HepG2 (cell line): Measurements from ENCODE around the gene TSPAN15. TPM values are rescaled to one million over a fixed set of nuclear protein-coding genes. Genes with fewer than 3 reads are reported as not detected.
A peak's percentile ranks its signal among the peaks of the same experiment; 100 is the strongest.

Experiments used
- CHD4 ChIP-seq: fragments of 200-600 bp; sonication (generic); IDR thresholded peaks from 2 replicates; pipeline ENCODE4 v1.7.0; 2017; ENCODE audit warnings: mild to moderate bottlenecking, low read length, borderline replicate concordance
- ETV5 ChIP-seq: IDR thresholded peaks from 2 replicates; pipeline ENCODE4 v1.6.1; 2018; ENCODE audit warnings: missing biosample characterization, missing genetic modification reagents, inconsistent platforms, borderline replicate concordance
- ETV6 ChIP-seq: sonication (generic); formaldehyde crosslinking; conservative IDR thresholded peaks from 2 replicates; pipeline ENCODE4 v1.4.0; 2020; ENCODE audit warnings: missing genetic modification reagents
- EZH2 ChIP-seq: conservative IDR thresholded peaks from 2 replicates; pipeline ENCODE4 v1.6.1; 2012; ENCODE audit warnings: mild to moderate bottlenecking, low read depth, low read length, moderate library complexity
- KDM4B ChIP-seq: sonication (generic); formaldehyde crosslinking; IDR thresholded peaks from 2 replicates; pipeline ENCODE4 v1.4.0; 2020; ENCODE audit warnings: missing genetic modification reagents
- PITX1 ChIP-seq: sonication (generic); formaldehyde crosslinking; IDR thresholded peaks from 2 replicates; pipeline ENCODE4 v1.5.1; 2020; ENCODE audit warnings: mild to moderate bottlenecking, missing genetic modification reagents
- SIX1 ChIP-seq: sonication (generic); formaldehyde crosslinking; IDR thresholded peaks from 2 replicates; pipeline ENCODE4 v1.4.0; 2020; ENCODE audit warnings: missing genetic modification reagents, borderline replicate concordance
- SNRNP70 ChIP-seq: fragments of 200-400 bp; formaldehyde crosslinking; IDR thresholded peaks from 2 replicates; pipeline ENCODE4 v1.6.1; 2017; ENCODE audit warnings: mild to moderate bottlenecking, low read depth, low read length, moderate library complexity
- TEAD3 ChIP-seq: optimal IDR thresholded peaks from 2 replicates; pipeline ENCODE3; 2016; ENCODE audit warnings: borderline replicate concordance
- WIZ ChIP-seq: sonication (generic); formaldehyde crosslinking; IDR thresholded peaks from 2 replicates; pipeline ENCODE4 v1.5.1; 2020; ENCODE audit warnings: mild to moderate bottlenecking, missing genetic modification reagents
- ZBTB7B ChIP-seq: sonication (generic); formaldehyde crosslinking; IDR thresholded peaks from 2 replicates; pipeline ENCODE4 v1.4.0; 2020; ENCODE audit warnings: missing genetic modification reagents
- ZNF17 ChIP-seq: sonication (generic); formaldehyde crosslinking; IDR thresholded peaks from 2 replicates; pipeline ENCODE4 v1.5.0; 2020; ENCODE audit warnings: mild to moderate bottlenecking, missing genetic modification reagents
- ZNF34 ChIP-seq: sonication (generic); formaldehyde crosslinking; IDR thresholded peaks from 2 replicates; pipeline ENCODE4 v1.4.0; 2020; ENCODE audit warnings: mild to moderate bottlenecking, missing genetic modification reagents, borderline replicate concordance
- ZNF598 ChIP-seq: sonication (generic); formaldehyde crosslinking; IDR thresholded peaks from 2 replicates; pipeline ENCODE4 v1.5.1; 2020; ENCODE audit warnings: mild to moderate bottlenecking, missing genetic modification reagents, borderline replicate concordance
- ZNF674 ChIP-seq: sonication (generic); formaldehyde crosslinking; IDR thresholded peaks from 2 replicates; pipeline ENCODE4 v1.5.0; 2020; ENCODE audit warnings: low read depth, mild to moderate bottlenecking, missing genetic modification reagents
- ZSCAN9 ChIP-seq: IDR thresholded peaks from 2 replicates; pipeline ENCODE4 v1.6.1; 2016; ENCODE audit warnings: borderline replicate concordance
- polyA plus RNA-seq, 8 experiments: library from polyadenylated mRNA; depleted of rRNA in 3 of 8; stranded (reverse) in 7 of 8; unstranded in 1 of 8; fragments of >200 nt; fragmentation: Illumina TruSeq in 4 of 8; extraction: Trizol in 4 of 8; gene quantifications; 2 replicates each; pipeline versions ENCODE4 v1.2.1 to v1.2.3, GENCODE V29; 2011 to 2016; ENCODE audit warnings: low read depth in 4 of 8, missing spikeins in 1 of 8, mixed read lengths in 1 of 8; ENCODE audit not compliant: insufficient read depth in 1 of 8
- total RNA-seq, 5 experiments: library from RNA; depleted of rRNA; stranded (reverse); fragments of >200 nt; fragmentation: Illumina TruSeq; extraction: Trizol; gene quantifications; 2 replicates each; pipeline ENCODE4 v1.2.3, GENCODE V29; 2016; ENCODE audit warnings: low read depth in 1 of 5
- TF ChIP-seq, protein P1 (sequence below): sonication (generic); formaldehyde crosslinking; conservative IDR thresholded peaks from 2 replicates; pipeline ENCODE4 v1.4.0; 2020; ENCODE audit warnings: missing genetic modification reagents
- TF ChIP-seq, protein P2 (sequence below): IDR thresholded peaks from 2 replicates; pipeline ENCODE4 v1.6.1; 2016; ENCODE audit warnings: low read depth, missing genetic modification reagents, missing compliant biosample characterization
- TF ChIP-seq, protein P3 (sequence below): sonication (generic); formaldehyde crosslinking; IDR thresholded peaks from 2 replicates; pipeline ENCODE4 v1.5.0; 2020; ENCODE audit warnings: missing genetic modification reagents, mild to moderate bottlenecking, borderline replicate concordance
- TF ChIP-seq, protein P4 (sequence below): sonication (generic); formaldehyde crosslinking; IDR thresholded peaks from 2 replicates; pipeline ENCODE4 v1.5.1; 2020; ENCODE audit warnings: mild to moderate bottlenecking, missing genetic modification reagents, moderate library complexity

Gene TSPAN15
- total and polyA plus RNA-seq, 2 of the 13 experiments (the other 11 are each of a cell fraction or from before 2014, with no cell fraction given): 0.27 to 3.2 TPM

DNA sequence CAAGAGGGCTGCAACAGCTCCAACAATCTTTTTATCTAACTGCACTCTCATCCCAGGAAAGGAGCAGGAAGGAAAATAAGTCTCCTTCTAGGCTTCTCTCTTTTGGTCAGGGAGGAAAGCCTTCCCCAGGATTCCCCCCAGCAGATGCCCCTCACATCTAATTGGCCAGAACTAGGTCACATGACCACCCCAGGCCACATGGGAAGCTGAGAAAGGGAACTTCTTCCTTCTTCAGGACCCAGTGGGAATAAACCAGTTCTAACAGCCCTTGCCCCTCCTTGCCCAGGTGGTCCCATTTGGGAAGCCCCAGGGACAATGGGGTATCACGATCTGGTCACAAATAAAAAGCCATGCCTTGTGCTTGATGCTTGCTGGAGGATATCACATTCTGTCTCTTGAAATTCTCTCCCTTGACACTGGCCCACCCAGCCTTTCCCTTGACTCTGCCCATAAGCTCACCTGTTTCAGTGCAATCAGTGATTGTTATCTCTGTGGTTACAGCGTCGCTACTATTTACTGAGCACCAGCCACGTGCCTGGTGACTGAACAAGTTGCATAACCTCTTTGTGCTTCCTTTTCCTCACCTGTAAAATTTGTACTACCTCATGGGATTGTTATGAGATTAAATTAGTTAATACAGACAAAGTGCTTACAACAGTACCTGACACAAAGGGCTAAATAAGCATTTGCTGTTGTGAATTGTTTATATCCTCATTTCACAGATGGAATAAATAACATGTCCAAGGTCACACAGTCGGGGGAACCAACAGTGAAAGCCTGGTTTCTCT lies 25.6 kb upstream of the TSPAN15 start (continued):
- TF ChIP-seq, protein P1, sequence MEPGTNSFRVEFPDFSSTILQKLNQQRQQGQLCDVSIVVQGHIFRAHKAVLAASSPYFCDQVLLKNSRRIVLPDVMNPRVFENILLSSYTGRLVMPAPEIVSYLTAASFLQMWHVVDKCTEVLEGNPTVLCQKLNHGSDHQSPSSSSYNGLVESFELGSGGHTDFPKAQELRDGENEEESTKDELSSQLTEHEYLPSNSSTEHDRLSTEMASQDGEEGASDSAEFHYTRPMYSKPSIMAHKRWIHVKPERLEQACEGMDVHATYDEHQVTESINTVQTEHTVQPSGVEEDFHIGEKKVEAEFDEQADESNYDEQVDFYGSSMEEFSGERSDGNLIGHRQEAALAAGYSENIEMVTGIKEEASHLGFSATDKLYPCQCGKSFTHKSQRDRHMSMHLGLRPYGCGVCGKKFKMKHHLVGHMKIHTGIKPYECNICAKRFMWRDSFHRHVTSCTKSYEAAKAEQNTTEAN (CRISPR knock-in tag): no peak
- TF ChIP-seq, protein P2, sequence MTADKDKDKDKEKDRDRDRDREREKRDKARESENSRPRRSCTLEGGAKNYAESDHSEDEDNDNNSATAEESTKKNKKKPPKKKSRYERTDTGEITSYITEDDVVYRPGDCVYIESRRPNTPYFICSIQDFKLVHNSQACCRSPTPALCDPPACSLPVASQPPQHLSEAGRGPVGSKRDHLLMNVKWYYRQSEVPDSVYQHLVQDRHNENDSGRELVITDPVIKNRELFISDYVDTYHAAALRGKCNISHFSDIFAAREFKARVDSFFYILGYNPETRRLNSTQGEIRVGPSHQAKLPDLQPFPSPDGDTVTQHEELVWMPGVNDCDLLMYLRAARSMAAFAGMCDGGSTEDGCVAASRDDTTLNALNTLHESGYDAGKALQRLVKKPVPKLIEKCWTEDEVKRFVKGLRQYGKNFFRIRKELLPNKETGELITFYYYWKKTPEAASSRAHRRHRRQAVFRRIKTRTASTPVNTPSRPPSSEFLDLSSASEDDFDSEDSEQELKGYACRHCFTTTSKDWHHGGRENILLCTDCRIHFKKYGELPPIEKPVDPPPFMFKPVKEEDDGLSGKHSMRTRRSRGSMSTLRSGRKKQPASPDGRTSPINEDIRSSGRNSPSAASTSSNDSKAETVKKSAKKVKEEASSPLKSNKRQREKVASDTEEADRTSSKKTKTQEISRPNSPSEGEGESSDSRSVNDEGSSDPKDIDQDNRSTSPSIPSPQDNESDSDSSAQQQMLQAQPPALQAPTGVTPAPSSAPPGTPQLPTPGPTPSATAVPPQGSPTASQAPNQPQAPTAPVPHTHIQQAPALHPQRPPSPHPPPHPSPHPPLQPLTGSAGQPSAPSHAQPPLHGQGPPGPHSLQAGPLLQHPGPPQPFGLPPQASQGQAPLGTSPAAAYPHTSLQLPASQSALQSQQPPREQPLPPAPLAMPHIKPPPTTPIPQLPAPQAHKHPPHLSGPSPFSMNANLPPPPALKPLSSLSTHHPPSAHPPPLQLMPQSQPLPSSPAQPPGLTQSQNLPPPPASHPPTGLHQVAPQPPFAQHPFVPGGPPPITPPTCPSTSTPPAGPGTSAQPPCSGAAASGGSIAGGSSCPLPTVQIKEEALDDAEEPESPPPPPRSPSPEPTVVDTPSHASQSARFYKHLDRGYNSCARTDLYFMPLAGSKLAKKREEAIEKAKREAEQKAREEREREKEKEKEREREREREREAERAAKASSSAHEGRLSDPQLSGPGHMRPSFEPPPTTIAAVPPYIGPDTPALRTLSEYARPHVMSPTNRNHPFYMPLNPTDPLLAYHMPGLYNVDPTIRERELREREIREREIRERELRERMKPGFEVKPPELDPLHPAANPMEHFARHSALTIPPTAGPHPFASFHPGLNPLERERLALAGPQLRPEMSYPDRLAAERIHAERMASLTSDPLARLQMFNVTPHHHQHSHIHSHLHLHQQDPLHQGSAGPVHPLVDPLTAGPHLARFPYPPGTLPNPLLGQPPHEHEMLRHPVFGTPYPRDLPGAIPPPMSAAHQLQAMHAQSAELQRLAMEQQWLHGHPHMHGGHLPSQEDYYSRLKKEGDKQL: peak; percentile 66; the same call in 1 of the 2 replicates
- TF ChIP-seq TEAD3 (peak; percentile 76), EZH2 (no peak), WIZ (CRISPR knock-in tag) (no peak), ZNF17 (no peak), SIX1 (CRISPR knock-in tag) (no peak), ETV5 (CRISPR knock-in tag) (peak; percentile 56; the same call in 1 of the 2 replicates), KDM4B (0 out of 2 replicates have a peak, but pooled peaks have one; percentile 37), ZSCAN9 (CRISPR knock-in tag) (0 out of 2 replicates have a peak, but pooled peaks have one; percentile 70), ZNF674 (CRISPR knock-in tag) (no peak), SNRNP70 (no peak), ZBTB7B (no peak; the same call in 1 of the 2 replicates), PITX1 (CRISPR knock-in tag) (peak; percentile 40; the same call in 1 of the 2 replicates), CHD4 (no peak), ZNF598 (CRISPR knock-in tag) (no peak), ETV6 (CRISPR knock-in tag) (no peak), ZNF34 (CRISPR knock-in tag) (no peak)
- TF ChIP-seq, protein P3, sequence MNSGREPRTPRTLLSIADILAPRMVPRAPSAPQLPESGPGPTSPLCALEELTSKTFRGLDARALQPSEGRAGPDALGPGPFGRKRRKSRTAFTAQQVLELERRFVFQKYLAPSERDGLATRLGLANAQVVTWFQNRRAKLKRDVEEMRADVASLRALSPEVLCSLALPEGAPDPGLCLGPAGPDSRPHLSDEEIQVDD (CRISPR knock-in tag): no peak
- TF ChIP-seq, protein P4, sequence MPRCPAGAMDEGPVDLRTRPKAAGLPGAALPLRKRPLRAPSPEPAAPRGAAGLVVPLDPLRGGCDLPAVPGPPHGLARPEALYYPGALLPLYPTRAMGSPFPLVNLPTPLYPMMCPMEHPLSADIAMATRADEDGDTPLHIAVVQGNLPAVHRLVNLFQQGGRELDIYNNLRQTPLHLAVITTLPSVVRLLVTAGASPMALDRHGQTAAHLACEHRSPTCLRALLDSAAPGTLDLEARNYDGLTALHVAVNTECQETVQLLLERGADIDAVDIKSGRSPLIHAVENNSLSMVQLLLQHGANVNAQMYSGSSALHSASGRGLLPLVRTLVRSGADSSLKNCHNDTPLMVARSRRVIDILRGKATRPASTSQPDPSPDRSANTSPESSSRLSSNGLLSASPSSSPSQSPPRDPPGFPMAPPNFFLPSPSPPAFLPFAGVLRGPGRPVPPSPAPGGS (CRISPR knock-in tag): no peak
